Endothelial cell of umbilical vein (primary cell): Measurements from ENCODE around the gene LAPTM4A. TPM values are rescaled to one million over a fixed set of nuclear protein-coding genes. Genes with fewer than 3 reads are reported as not detected.

ENCODE experiments used
- BruUV-seq: library from RNA; stranded (reverse); fragments of 400-500 nt; replicated peaks from 2 replicates; lab custom pipeline; 2021; lab: Mats Ljungman, UMichigan
- CTCF ChIA-PET: fragments of 300-600, 350-600 bp; sonication (Branson Sonifier 250); formaldehyde crosslinking; loops from one replicate; lab custom pipeline; 2021; ENCODE audit warnings: antibody characterized with exemption, inconsistent platforms; lab: Charles Lee
- POLR2A ChIA-PET: fragments of 300-600, 350-600 bp; sonication (Branson Sonifier 250); formaldehyde crosslinking; loops from one replicate; lab custom pipeline; 2021; ENCODE audit warnings: antibody characterized with exemption, inconsistent platforms; lab: Charles Lee
- DNase-seq: peaks from one replicate; pipeline ENCODE4 v3.0.0-alpha.2; 2011; ENCODE audit warnings: low read depth, low spot score
- FAIRE-seq: peaks from 2 replicates; lab custom pipeline; 2011; peaks lifted over from hg19 to GRCh38; lab: Jason Lieb, UNC
- H2AFZ ChIP-seq: 2 replicates; pipeline ENCODE4 v1.6.0; 2012; ENCODE audit warnings: low read depth, low read length, control low read depth, inconsistent platforms
- H3K27ac ChIP-seq: 2 replicates; pipeline ENCODE4 v1.5.1; 2011; ENCODE audit warnings: low read depth, mild to moderate bottlenecking, control low read depth, low read length, moderate library complexity; ENCODE audit not compliant: insufficient read depth
- H3K27me3 ChIP-seq, 2 experiments: 2 replicates each; pipeline versions ENCODE4 v1.6.0 to v1.6.1; 2011; ENCODE audit warnings: low read length in 2 of 2, mixed read lengths in 1 of 2; ENCODE audit not compliant: control insufficient read depth in 2 of 2, insufficient read depth in 2 of 2
- H3K36me3 ChIP-seq, 2 experiments: 2 replicates in 1 of 2; 3 replicates in 1 of 2; pipeline ENCODE4 v1.5.1; 2011; ENCODE audit warnings: low read length in 2 of 2, mild to moderate bottlenecking in 1 of 2, moderate library complexity in 1 of 2; ENCODE audit not compliant: control insufficient read depth in 2 of 2, insufficient read depth in 2 of 2; ENCODE audit errors: extremely low read depth in 1 of 2
- H3K4me1 ChIP-seq: 3 replicates; pipeline ENCODE4 v1.5.1; 2011; ENCODE audit warnings: mild to moderate bottlenecking, low read length; ENCODE audit not compliant: control insufficient read depth, insufficient read depth; ENCODE audit errors: extremely low read depth
- H3K4me2 ChIP-seq: 2 replicates; pipeline ENCODE4 v1.6.1; 2011; ENCODE audit warnings: low read length, control low read depth, mixed read lengths; ENCODE audit not compliant: insufficient read depth
- H3K4me3 ChIP-seq, 3 experiments: fragments of 200-600 bp in 1 of 3; sonication (generic), shearing (Covaris generic) in 1 of 3; replicated peaks in 1 of 3; 2 replicates each; pipeline ENCODE4 v1.5.1; 2011 to 2016; ENCODE audit warnings: control low read depth in 3 of 3, low read length in 3 of 3, mild to moderate bottlenecking in 2 of 3, inconsistent platforms in 1 of 3, low read depth in 1 of 3, moderate library complexity in 1 of 3; ENCODE audit not compliant: insufficient read depth in 1 of 3
- H3K79me2 ChIP-seq: 2 replicates; pipeline ENCODE4 v1.6.0; 2012; ENCODE audit warnings: low read length, inconsistent platforms; ENCODE audit not compliant: control insufficient read depth, insufficient read depth
- H3K9ac ChIP-seq: replicated peaks from 2 replicates; pipeline ENCODE3; 2011; ENCODE audit warnings: low read length, control low read depth; ENCODE audit not compliant: insufficient read depth; ENCODE audit errors: extremely low read depth
- H3K9me1 ChIP-seq: replicated peaks from 3 replicates; pipeline ENCODE4 v1.6.0; 2011; ENCODE audit warnings: mild to moderate bottlenecking, low read length; ENCODE audit not compliant: control insufficient read depth, insufficient read depth; ENCODE audit errors: extremely low read depth
- H3K9me3 ChIP-seq: replicated peaks from 2 replicates; pipeline ENCODE4 v1.5.1; 2012; ENCODE audit warnings: low read length, inconsistent platforms; ENCODE audit not compliant: control insufficient read depth, insufficient read depth
- H4K20me1 ChIP-seq: replicated peaks from 2 replicates; pipeline ENCODE3; 2011; ENCODE audit warnings: mild to moderate bottlenecking, low read length; ENCODE audit not compliant: control insufficient read depth, insufficient read depth; ENCODE audit errors: extremely low read depth
- FOS ChIP-seq: IDR thresholded peaks from 2 replicates; pipeline ENCODE4 v1.6.1; 2011; ENCODE audit warnings: mild to moderate bottlenecking, low read length, moderate library complexity, borderline replicate concordance; ENCODE audit not compliant: insufficient read depth
- GATA2 ChIP-seq: IDR thresholded peaks from 2 replicates; pipeline ENCODE4 v1.7.0; 2011; ENCODE audit warnings: low read depth, mild to moderate bottlenecking, moderate library complexity, mixed read lengths, low read length; ENCODE audit not compliant: insufficient read length, insufficient read depth
- dilution Hi-C: fragments of 300-500 bp; cut with MboI; formaldehyde crosslinking; loops from one replicate; pipeline ENCODE4 v1.15.0; 2019; ENCODE audit warnings: low sequenced_read_pairs; ENCODE audit not compliant: extremely low pct_ligation_motif_present
- intact Hi-C: fragments of 100-400 bp; cut with micrococcal nuclease; formaldehyde crosslinking; loops from one replicate; pipeline ENCODE4 v1.10.0; 2022
- polyA plus RNA-seq, 4 experiments: library from polyadenylated mRNA; depleted of rRNA in 3 of 4; stranded (reverse) in 3 of 4; unstranded in 1 of 4; fragments of >200 nt; gene quantifications; 2 replicates each; pipeline versions ENCODE4 v1.2.1 to v1.2.3, GENCODE V29; 2011 to 2012; ENCODE audit warnings: missing spikeins in 1 of 4
- total RNA-seq: library from RNA; stranded (reverse); gene quantifications from 2 replicates; pipeline ENCODE4 v1.2.3, GENCODE V29; 2021

LAPTM4A gene
- total and polyA plus RNA-seq, 2 donors (not counting 3 experiments of a cell fraction or from before 2014, with no cell fraction given): 155 to 427 TPM

- BruUV-seq: no TSS peak
- dilution Hi-C loops (no loop called here), intact Hi-C loops (no loop called here)
- H2AFZ ChIP-seq: no peak overlapping the region
- no peak overlapping the region for H3K9ac ChIP-seq
- no peak for TF ChIP-seq GATA2
- no peak overlapping the region for H3K4me2 ChIP-seq
- peaks cover 6% of the 10 kb centered on the region for H3K4me1 ChIP-seq
- H3K36me3 ChIP-seq: no peaks in the 10 kb centered on the region
- ChIA-PET POLR2A (no interaction called here), CTCF (interaction anchor here (1.0 to 1.3 kb wide), 2 partner anchors 8 to 48 kb away, joined by 3 to 4 read pairs; no protein-coding TSS in a partner anchor)
- H3K79me2 ChIP-seq: no peaks in the 10 kb centered on the region
- no peaks in the 10 kb centered on the region for H4K20me1 ChIP-seq
- H3K4me3 ChIP-seq: no peak overlapping the region
- FAIRE-seq (no peak), DNase-seq (no peak)
- H3K27me3 ChIP-seq: peaks cover 34 to 43% of the 10 kb centered on the region in 2 experiments
- no peak overlapping the region for H3K27ac ChIP-seq
- no peaks in the 10 kb centered on the region for H3K9me3 ChIP-seq
- no peaks in the 10 kb centered on the region for H3K9me1 ChIP-seq
Measured at GRCh38 chr2:20057268-20057667, 5.8 kb upstream of the LAPTM4A start.

GRCh38 chr2:20054931-20055330 lies 3.5 kb upstream of the LAPTM4A start:
- Histone ChIP-seq H2AFZ (no peak overlapping the region), H3K27ac (no peak overlapping the region), H4K20me1 (no peaks in the 10 kb centered on the region), H3K79me2 (peaks cover 14% of the 10 kb centered on the region), H3K9me3 (no peaks in the 10 kb centered on the region), H3K9ac (no peak overlapping the region), H3K36me3 (no peaks in the 10 kb centered on the region), H3K27me3 (peaks cover 24 to 35% of the 10 kb centered on the region in 2 experiments), H3K4me3 (no peak overlapping the region), H3K4me2 (no peak overlapping the region), H3K4me1 (peaks cover 13% of the 10 kb centered on the region), H3K9me1 (no peaks in the 10 kb centered on the region)
- BruUV-seq: no TSS peak
- FAIRE-seq (no peak), DNase-seq (no peak)
- POLR2A ChIA-PET: no interaction called here
- dilution Hi-C loops (no loop called here), intact Hi-C loops (loop anchor here (5.0 kb wide), 1 partner anchor 297 kb away; the partner anchor contains the start of gene PUM2)
- CTCF ChIA-PET: interaction anchor here (0.7 to 2.1 kb wide), 3 partner anchors 20 to 99 kb away, joined by 3 to 13 read pairs (median 3); no protein-coding TSS in a partner anchor
- TF ChIP-seq FOS: no peak
